Breast epithelium (tissue), 4 donors: ENCODE data around the gene PHB1. TPM values are rescaled to one million over a fixed set of nuclear protein-coding genes. Genes with fewer than 3 reads are reported as not detected.

Experiments used
- DNase-seq, 2 donors: peaks; one replicate each; pipeline ENCODE4 v3.0.0-alpha.2; 2019; ENCODE audit warnings: low spot score in 2 of 2
- H3K27ac ChIP-seq, 2 donors: fragments of 200-600 bp; sonication (generic) in 1 of 2; one replicate each; pipeline ENCODE4 v1.5.1; 2016 to 2019; ENCODE audit warnings: mild to moderate bottlenecking in 1 of 2
- H3K27me3 ChIP-seq, 2 donors: fragments of 200-600 bp; sonication (generic) in 1 of 2; one replicate each; pipeline versions ENCODE4 v1.5.1 to v1.6.0; 2017 to 2019; ENCODE audit warnings: control low read depth in 1 of 2, mild to moderate bottlenecking in 1 of 2
- H3K36me3 ChIP-seq: fragments of 200-600 bp; one replicate; pipeline ENCODE4 v1.5.1; 2019
- H3K4me1 ChIP-seq, 2 donors: fragments of 200-600 bp; sonication (generic); one replicate each; pipeline ENCODE4 v1.5.1; 2016 to 2019; ENCODE audit warnings: control low read depth in 1 of 2
- H3K4me3 ChIP-seq, 3 donors: fragments of 200-600 bp; sonication (generic); 1 replicate in 2 of 3; 2 replicates in 1 of 3; pipeline ENCODE4 v1.5.1; 2016 to 2019; ENCODE audit warnings: mild to moderate bottlenecking in 3 of 3, moderate library complexity in 2 of 3
- H3K9me3 ChIP-seq, 2 donors: fragments of 200-600 bp; sonication (generic) in 1 of 2; one replicate each; pipeline ENCODE4 v1.5.1; 2016 to 2019; ENCODE audit warnings: control low read depth in 1 of 2
- POLR2A ChIP-seq: fragments of 450-650 bp; IDR thresholded peaks from one replicate; pipeline ENCODE4 v1.6.1; 2016; ENCODE audit warnings: antibody characterized with exemption, mild to moderate bottlenecking, moderate library complexity
- POLR2AphosphoS5 ChIP-seq, 3 donors: sonication (generic); formaldehyde crosslinking; IDR thresholded peaks; one replicate each; pipeline ENCODE4 v1.6.1; 2017; ENCODE audit warnings: antibody characterized with exemption in 3 of 3
- intact Hi-C: fragments of 100-400 bp; cut with DNase I; formaldehyde crosslinking; loops from one replicate; pipeline ENCODE4 v1.15.1; 2023; ENCODE audit warnings: low total_unique reads
- total RNA-seq, 3 donors: library from RNA; depleted of rRNA; stranded (reverse); fragments of >200 nt; gene quantifications; one replicate each; pipeline ENCODE4 v1.1.0, GENCODE V29; 2016
- TF ChIP-seq, protein P1 (sequence below), 3 donors: fragments of 450-650 bp; IDR thresholded peaks; one replicate each; pipeline ENCODE4 v1.5.1; 2016 to 2017; ENCODE audit warnings: antibody characterized with exemption in 3 of 3, mild to moderate bottlenecking in 3 of 3, moderate library complexity in 3 of 3

Gene PHB1
- total RNA-seq: 100 to 1,000 TPM; 100 to 110 (median 108) TPM

DNA sequence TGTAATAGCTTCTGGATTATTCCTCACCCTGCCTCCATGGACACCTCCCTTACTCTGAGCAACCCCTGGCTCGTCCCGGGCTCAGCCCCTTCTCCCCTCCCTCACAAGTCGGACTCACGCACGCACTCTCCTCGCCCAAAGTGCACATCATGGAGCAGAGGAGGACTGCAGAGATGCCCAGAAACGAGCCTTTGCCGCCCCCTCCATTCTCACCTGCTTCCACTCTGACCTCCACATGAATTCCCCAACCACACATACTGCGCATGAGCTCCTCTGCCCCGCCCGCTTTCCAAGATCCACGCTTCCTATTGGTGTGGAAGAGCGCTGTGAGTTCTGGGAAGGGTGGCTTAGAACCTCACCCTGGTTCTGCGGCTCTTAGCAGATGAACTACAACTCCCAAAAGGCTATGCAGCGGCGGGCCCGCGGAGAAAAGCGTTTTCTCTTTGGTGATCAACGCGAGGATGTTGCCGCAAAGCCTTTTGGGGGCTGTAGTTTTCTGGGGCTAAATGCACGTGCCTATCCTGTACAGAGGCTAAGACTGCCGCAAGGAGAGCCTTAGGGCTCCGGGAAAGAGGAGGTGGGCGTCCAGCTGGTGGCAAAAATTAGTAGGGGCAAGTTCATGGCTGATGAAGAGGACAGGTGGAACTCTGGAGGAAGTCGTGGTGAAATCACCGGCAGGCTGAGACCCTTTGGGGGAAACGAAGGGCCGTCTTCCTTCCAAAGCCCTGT lies at the start of gene PHB1:
PHB1 (minus strand) TSS at position 261 of the 729 bp plus-strand sequence. CDS start 1,618 bp downstream, outside the sequence.
- H3K9me3 ChIP-seq: no peaks in the 10 kb centered on the region
- peak within 1 kb of the TSS; percentile 67 to 93 (median 86) for H3K4me3 ChIP-seq
- peaks cover 0 to 6% of the 10 kb centered on the region in 2 donors for H3K4me1 ChIP-seq
- DNase-seq: peak; percentile 92 to 95
- H3K27ac ChIP-seq: peak within 1 kb of the TSS; percentile 39 to 60
- no peaks in the 10 kb centered on the region for H3K27me3 ChIP-seq
- intact Hi-C loops: loop anchor here (5.0 kb wide), 1 partner anchor 222 kb away; no protein-coding TSS in a partner anchor
- TF ChIP-seq, protein P1, sequence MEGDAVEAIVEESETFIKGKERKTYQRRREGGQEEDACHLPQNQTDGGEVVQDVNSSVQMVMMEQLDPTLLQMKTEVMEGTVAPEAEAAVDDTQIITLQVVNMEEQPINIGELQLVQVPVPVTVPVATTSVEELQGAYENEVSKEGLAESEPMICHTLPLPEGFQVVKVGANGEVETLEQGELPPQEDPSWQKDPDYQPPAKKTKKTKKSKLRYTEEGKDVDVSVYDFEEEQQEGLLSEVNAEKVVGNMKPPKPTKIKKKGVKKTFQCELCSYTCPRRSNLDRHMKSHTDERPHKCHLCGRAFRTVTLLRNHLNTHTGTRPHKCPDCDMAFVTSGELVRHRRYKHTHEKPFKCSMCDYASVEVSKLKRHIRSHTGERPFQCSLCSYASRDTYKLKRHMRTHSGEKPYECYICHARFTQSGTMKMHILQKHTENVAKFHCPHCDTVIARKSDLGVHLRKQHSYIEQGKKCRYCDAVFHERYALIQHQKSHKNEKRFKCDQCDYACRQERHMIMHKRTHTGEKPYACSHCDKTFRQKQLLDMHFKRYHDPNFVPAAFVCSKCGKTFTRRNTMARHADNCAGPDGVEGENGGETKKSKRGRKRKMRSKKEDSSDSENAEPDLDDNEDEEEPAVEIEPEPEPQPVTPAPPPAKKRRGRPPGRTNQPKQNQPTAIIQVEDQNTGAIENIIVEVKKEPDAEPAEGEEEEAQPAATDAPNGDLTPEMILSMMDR (IDR thresholded peaks at IDR 0.05): no peak
- TF ChIP-seq POLR2A (no peak), POLR2AphosphoS5 (IDR thresholded peaks at IDR 0.05) (peak; percentile 62 to 81 (median 62))
- no peaks in the 10 kb centered on the region for H3K36me3 ChIP-seq

- peaks cover 0 to 7% of the 10 kb centered on the region in 2 donors for H3K9me3 ChIP-seq
- no peak for DNase-seq
- no peaks in the 10 kb centered on the region for H3K36me3 ChIP-seq
- H3K27me3 ChIP-seq: peaks cover 0 to 8% of the 10 kb centered on the region in 2 donors
- H3K4me1 ChIP-seq: no peaks in the 10 kb centered on the region
- TF ChIP-seq POLR2A: no peak
- TF ChIP-seq POLR2AphosphoS5 (IDR thresholded peaks at IDR 0.05): no peak
- TF ChIP-seq, protein P1 (IDR thresholded peaks at IDR 0.05): no peak
- no peak overlapping the region for H3K27ac ChIP-seq
- intact Hi-C loops: no loop called here
- no peak overlapping the region for H3K4me3 ChIP-seq
Measured at GRCh38 chr17:49464049-49464448, 49.4 kb upstream of the PHB1 start.

- intact Hi-C loops: no loop called here
- Histone ChIP-seq H3K4me1 (peaks cover 0 to 7% of the 10 kb centered on the region in 2 donors), H3K36me3 (no peaks in the 10 kb centered on the region), H3K27me3 (peaks cover 0 to 8% of the 10 kb centered on the region in 2 donors), H3K27ac (no peak overlapping the region), H3K4me3 (no peak overlapping the region), H3K9me3 (peaks cover 0 to 7% of the 10 kb centered on the region in 2 donors)
- TF ChIP-seq POLR2AphosphoS5 (IDR thresholded peaks at IDR 0.05): no peak
- no peak for TF ChIP-seq POLR2A
- TF ChIP-seq, protein P1 (IDR thresholded peaks at IDR 0.05): no peak
- DNase-seq: no peak
Measured at GRCh38 chr17:49461580-49461979, 46.9 kb upstream of the PHB1 start.

DNA sequence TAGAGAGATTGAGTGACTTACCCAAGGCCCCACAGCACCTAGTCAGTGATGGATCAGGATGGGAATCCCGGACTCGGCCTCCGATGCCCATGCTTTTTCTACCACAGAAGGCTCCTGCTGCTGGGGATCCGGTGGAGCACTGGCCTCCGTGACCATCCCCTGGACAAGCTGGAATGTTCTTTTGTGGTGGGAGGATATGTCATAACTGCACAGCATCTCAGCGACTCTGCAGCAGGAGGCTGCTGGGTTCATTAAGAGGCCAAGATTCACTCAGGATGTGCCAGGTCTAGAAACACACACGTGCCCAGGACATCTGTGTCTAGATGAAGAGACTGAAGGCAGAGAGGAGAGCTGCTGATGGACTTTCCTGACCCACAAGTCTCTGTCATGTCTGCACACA lies 45.7 kb upstream of the PHB1 start:
- Histone ChIP-seq H3K4me3 (no peak overlapping the region), H3K27me3 (peaks cover 0 to 8% of the 10 kb centered on the region in 2 donors), H3K4me1 (peaks cover 0 to 12% of the 10 kb centered on the region in 2 donors), H3K36me3 (no peaks in the 10 kb centered on the region), H3K27ac (no peak overlapping the region), H3K9me3 (peaks cover 0 to 7% of the 10 kb centered on the region in 2 donors)
- no peak for DNase-seq
- TF ChIP-seq POLR2A (no peak), POLR2AphosphoS5 (IDR thresholded peaks at IDR 0.05) (no peak)
- TF ChIP-seq, protein P1 (IDR thresholded peaks at IDR 0.05): no peak
- intact Hi-C loops: no loop called here

GRCh38 chr17:49459401-49459984 lies 44.8 kb upstream of the PHB1 start:
- Histone ChIP-seq H3K4me1 (peaks cover 0 to 12% of the 10 kb centered on the region in 2 donors), H3K27me3 (peaks cover 0 to 8% of the 10 kb centered on the region in 2 donors), H3K36me3 (no peaks in the 10 kb centered on the region), H3K9me3 (peaks cover 0 to 7% of the 10 kb centered on the region in 2 donors), H3K4me3 (no peak overlapping the region), H3K27ac (no peak overlapping the region)
- intact Hi-C loops: no loop called here
- DNase-seq: no peak
- TF ChIP-seq POLR2AphosphoS5 (IDR thresholded peaks at IDR 0.05): no peak
